CD8-positive, alpha-beta memory T cell (primary cell): ENCODE data around the gene COPB2. TPM values are rescaled to one million over a fixed set of nuclear protein-coding genes. Genes with fewer than 3 reads are reported as not detected.
A peak's percentile ranks its signal among the peaks of the same experiment; 100 is the strongest.
"Not testable (repeated sequence)": the region's sequence is repeated elsewhere in the genome, so short reads cannot be mapped to it uniquely, and the experiment has no call there.

Experiments used
- CTCF ChIA-PET: fragments of 350-600 bp; sonication (Branson Sonifier 250); formaldehyde crosslinking; loops from one replicate; lab custom pipeline; 2021; ENCODE audit warnings: antibody characterized with exemption; lab: Charles Lee
- POLR2A ChIA-PET: fragments of 350-600 bp; sonication (Branson Sonifier 250); formaldehyde crosslinking; loops from one replicate; lab custom pipeline; 2021; ENCODE audit warnings: antibody characterized with exemption; lab: Charles Lee
- DNase-seq, 5 donors: peaks; one replicate each; pipeline versions ENCODE4 v3.0.0 to v3.0.0-alpha.2; 2020 to 2022; ENCODE audit warnings: mixed read lengths in 1 of 5
- H3K27ac ChIP-seq: one replicate; pipeline ENCODE4 v1.7.0; 2013; ENCODE audit warnings: low read depth, mild to moderate bottlenecking, low read length, moderate library complexity
- H3K27me3 ChIP-seq: 2 replicates; pipeline ENCODE4 v1.7.0; 2013; ENCODE audit warnings: low read length, mild to moderate bottlenecking; ENCODE audit not compliant: insufficient read depth, poor library complexity, severe bottlenecking
- H3K36me3 ChIP-seq: 2 replicates; pipeline ENCODE4 v1.7.0; 2013; ENCODE audit warnings: mild to moderate bottlenecking, low read length, moderate library complexity; ENCODE audit not compliant: insufficient read depth
- H3K4me1 ChIP-seq: 2 replicates; pipeline ENCODE4 v1.7.0; 2013; ENCODE audit warnings: mild to moderate bottlenecking, low read length, moderate library complexity; ENCODE audit not compliant: insufficient read depth
- H3K4me3 ChIP-seq: 2 replicates; pipeline ENCODE4 v1.7.0; 2013; ENCODE audit warnings: mild to moderate bottlenecking, low read length
- H3K9me3 ChIP-seq: 2 replicates; pipeline ENCODE4 v1.7.0; 2013; ENCODE audit warnings: mild to moderate bottlenecking, low read length
- H3K27ac Mint-ChIP-seq, 8 donors: one replicate each; pipeline ENCODE4 v1.8.0; 2020 to 2021; ENCODE audit warnings: mixed read lengths in 8 of 8, mild to moderate bottlenecking in 6 of 8, inconsistent platforms in 3 of 8, moderate library complexity in 3 of 8
- H3K27me3 Mint-ChIP-seq, 2 donors: one replicate each; pipeline ENCODE4 v1.8.0; 2020 to 2021; ENCODE audit warnings: mixed read lengths in 2 of 2, mild to moderate bottlenecking in 1 of 2, moderate library complexity in 1 of 2
- H3K36me3 Mint-ChIP-seq, 3 donors: one replicate each; pipeline ENCODE4 v1.8.0; 2020 to 2021; ENCODE audit warnings: mixed read lengths in 3 of 3, inconsistent platforms in 1 of 3, mild to moderate bottlenecking in 1 of 3
- H3K4me1 Mint-ChIP-seq, 3 donors: one replicate each; pipeline ENCODE4 v1.8.0; 2020 to 2021; ENCODE audit warnings: mixed read lengths in 3 of 3, inconsistent platforms in 1 of 3, mild to moderate bottlenecking in 1 of 3
- H3K4me3 Mint-ChIP-seq, 7 donors: one replicate each; pipeline ENCODE4 v1.8.0; 2020 to 2021; ENCODE audit warnings: mixed read lengths in 7 of 7, mild to moderate bottlenecking in 6 of 7, moderate library complexity in 4 of 7, inconsistent platforms in 2 of 7
- H3K9me3 Mint-ChIP-seq, 5 donors: one replicate each; pipeline ENCODE4 v1.8.0; 2020 to 2022; ENCODE audit warnings: mixed read lengths in 5 of 5, mild to moderate bottlenecking in 3 of 5, moderate library complexity in 2 of 5, inconsistent platforms in 1 of 5
- polyA plus RNA-seq: library from polyadenylated mRNA; unstranded; fragments of 300-500 nt; fragmentation: Illumina TruSeq; gene quantifications from one replicate; pipeline ENCODE4 v1.2.3, GENCODE V29; 2021
- total RNA-seq, 2 experiments: library from RNA; stranded (reverse); gene quantifications; one replicate each; pipeline ENCODE4 v1.2.3, GENCODE V29; 2021

The COPB2 gene
- total and polyA plus RNA-seq, 3 experiments from 2014 or later = 64.0 to 92.9 (median 91.8) TPM

- no peaks in the 10 kb centered on the region for H3K9me3 ChIP-seq
- Mint-ChIP-seq H3K4me1 (peaks cover 0 to 1% (median 0%) of the 10 kb centered on the region in 3 donors), H3K27me3 (peaks cover 3 to 5% of the 10 kb centered on the region in 2 donors), H3K4me3 (no peak overlapping the region), H3K27ac (peak overlapping the region in 1 of 8 donors; percentile 8), H3K9me3 (peaks cover under 1 to 11% (median 8%) of the 10 kb centered on the region in 5 donors), H3K36me3 (peaks cover 0 to 13% (median 0%) of the 10 kb centered on the region in 3 donors)
- CTCF ChIA-PET = no interaction called here
- H3K4me3 ChIP-seq = no peak overlapping the region
- POLR2A ChIA-PET = no interaction called here
- no peaks in the 10 kb centered on the region for H3K4me1 ChIP-seq
- no peaks in the 10 kb centered on the region for H3K36me3 ChIP-seq
- no peak for DNase-seq
- H3K27ac ChIP-seq = no peak overlapping the region
- no peaks in the 10 kb centered on the region for H3K27me3 ChIP-seq
Observed at GRCh38 chr3:139396707-139397106, 7.3 kb upstream of the COPB2 start.

GRCh38 chr3:139394116-139394515 is 4.7 kb upstream of the COPB2 start:
- ChIA-PET POLR2A (no interaction called here), CTCF (no interaction called here)
- Histone ChIP-seq H3K9me3 (no peaks in the 10 kb centered on the region), H3K27ac (no peak overlapping the region), H3K4me3 (no peak overlapping the region), H3K4me1 (peaks cover 4% of the 10 kb centered on the region), H3K27me3 (no peaks in the 10 kb centered on the region), H3K36me3 (no peaks in the 10 kb centered on the region)
- H3K9me3 Mint-ChIP-seq = no peaks in the 10 kb centered on the region
- H3K27ac Mint-ChIP-seq = no peak overlapping the region
- H3K4me3 Mint-ChIP-seq = no peak overlapping the region
- DNase-seq = no peak
- H3K36me3 Mint-ChIP-seq = peaks cover 0 to 7% (median 0%) of the 10 kb centered on the region in 3 donors
- peaks cover 15 to 23% (median 20%) of the 10 kb centered on the region in 3 donors for H3K4me1 Mint-ChIP-seq
- H3K27me3 Mint-ChIP-seq = peaks cover 0 to 6% of the 10 kb centered on the region in 2 donors

- peaks cover 0 to 4% of the 10 kb centered on the region in 2 donors for H3K27me3 Mint-ChIP-seq
- peaks cover 0 to 22% (median 0%) of the 10 kb centered on the region in 3 donors for H3K36me3 Mint-ChIP-seq
- POLR2A ChIA-PET = interaction anchor here (0.7 to 1.3 kb wide), 3 partner anchors 9 to 45 kb away, joined by 3 read pairs; partner anchors contain the start of gene MRPS22
- H3K9me3 Mint-ChIP-seq = no peaks in the 10 kb centered on the region
- H3K4me3 Mint-ChIP-seq = peak overlapping the region; percentile 93 to 100 (median 98)
- peaks cover 9% of the 10 kb centered on the region for H3K36me3 ChIP-seq
- H3K4me3 ChIP-seq = peak overlapping the region; percentile 95
- CTCF ChIA-PET = interaction anchor here (0.8 to 1.2 kb wide), 2 partner anchors 8 to 473 kb away, joined by 3 read pairs; no protein-coding TSS in a partner anchor
- no peak for DNase-seq
- peak overlapping the region; percentile 98 for H3K27ac ChIP-seq
- H3K4me1 Mint-ChIP-seq = peaks cover 52 to 69% (median 63%) of the 10 kb centered on the region in 3 donors
- H3K9me3 ChIP-seq = no peaks in the 10 kb centered on the region
- H3K27me3 ChIP-seq = no peaks in the 10 kb centered on the region
- peaks cover 23% of the 10 kb centered on the region for H3K4me1 ChIP-seq
- peak overlapping the region; percentile 97 to 100 (median 98) for H3K27ac Mint-ChIP-seq
Observed at GRCh38 chr3:139388821-139389551, 461 bp downstream of the COPB2 start.

- H3K4me1 ChIP-seq = peaks cover 23% of the 10 kb centered on the region
- peaks cover 9% of the 10 kb centered on the region for H3K36me3 ChIP-seq
- Mint-ChIP-seq H3K9me3 (no peaks in the 10 kb centered on the region), H3K27ac (peak overlapping the region in 5 of 8 donors; percentile 32 to 73 (median 67)), H3K4me1 (peaks cover 53 to 71% (median 68%) of the 10 kb centered on the region in 3 donors), H3K27me3 (peaks cover 0 to 3% of the 10 kb centered on the region in 2 donors), H3K36me3 (peaks cover 0 to 27% (median 0%) of the 10 kb centered on the region in 3 donors), H3K4me3 (peak overlapping the region; percentile 16 to 100 (median 97))
- no peaks in the 10 kb centered on the region for H3K27me3 ChIP-seq
- ChIA-PET POLR2A (no interaction called here), CTCF (no interaction called here)
- no peaks in the 10 kb centered on the region for H3K9me3 ChIP-seq
- no peak overlapping the region for H3K27ac ChIP-seq
- no peak overlapping the region for H3K4me3 ChIP-seq
- DNase-seq = no peak
Observed at GRCh38 chr3:139388077-139388476, 1.4 kb downstream of the COPB2 start.

GRCh38 chr3:139382291-139382690 is 7.2 kb downstream of the COPB2 start:
- H3K9me3 Mint-ChIP-seq, H3K4me1 ChIP-seq, H3K27me3 Mint-ChIP-seq, H3K27ac ChIP-seq, CTCF ChIA-PET, DNase-seq, POLR2A ChIA-PET, H3K4me3 Mint-ChIP-seq, H3K27me3 ChIP-seq, H3K9me3 ChIP-seq, H3K4me3 ChIP-seq: not testable (repeated sequence)
- Mint-ChIP-seq H3K4me1 (peaks cover 41 to 76% (median 65%) of the 10 kb centered on the region in 3 donors), H3K27ac (peak overlapping the region in 2 of 8 donors; percentile 11 to 73), H3K36me3 (peaks cover 7 to 69% (median 16%) of the 10 kb centered on the region in 3 donors)
- H3K36me3 ChIP-seq = peaks cover 31% of the 10 kb centered on the region

GRCh38 chr3:139380575-139380974 is 8.9 kb downstream of the COPB2 start:
- H3K27me3 ChIP-seq = no peaks in the 10 kb centered on the region
- POLR2A ChIA-PET = interaction anchor here (1.4 kb wide), 1 partner anchor 9 kb away, joined by 3 read pairs; the partner anchor contains the start of gene COPB2

GRCh38 chr3:139378587-139379241 is 10.7 kb downstream of the COPB2 start:
- H3K4me3 Mint-ChIP-seq = no peak overlapping the region
- Histone ChIP-seq H3K4me1 (no peaks in the 10 kb centered on the region), H3K4me3 (no peak overlapping the region), H3K9me3 (no peaks in the 10 kb centered on the region), H3K27ac (no peak overlapping the region), H3K27me3 (no peaks in the 10 kb centered on the region), H3K36me3 (peaks cover 45% of the 10 kb centered on the region)
- no peaks in the 10 kb centered on the region for H3K9me3 Mint-ChIP-seq
- H3K27ac Mint-ChIP-seq = peak overlapping the region in 3 of 8 donors; percentile 13 to 54 (median 47)
- peaks cover 25 to 48% (median 33%) of the 10 kb centered on the region in 3 donors for H3K4me1 Mint-ChIP-seq
- peaks cover 7 to 84% (median 24%) of the 10 kb centered on the region in 3 donors for H3K36me3 Mint-ChIP-seq
- ChIA-PET POLR2A (no interaction called here), CTCF (no interaction called here)
- H3K27me3 Mint-ChIP-seq = no peaks in the 10 kb centered on the region
- no peak for DNase-seq

More at GRCh38 chr3:139380575-139380974, 8.9 kb downstream of the COPB2 start:
- Mint-ChIP-seq H3K4me3 (no peak overlapping the region), H3K4me1 (peaks cover 29 to 62% (median 48%) of the 10 kb centered on the region in 3 donors), H3K36me3 (peaks cover 7 to 80% (median 20%) of the 10 kb centered on the region in 3 donors), H3K9me3 (no peaks in the 10 kb centered on the region), H3K27me3 (no peaks in the 10 kb centered on the region), H3K27ac (peak overlapping the region in 2 of 8 donors; percentile 26 to 69)
- Histone ChIP-seq H3K27ac (no peak overlapping the region), H3K4me1 (no peaks in the 10 kb centered on the region), H3K4me3 (no peak overlapping the region), H3K9me3 (no peaks in the 10 kb centered on the region), H3K36me3 (peaks cover 36% of the 10 kb centered on the region)
- no peak for DNase-seq
- CTCF ChIA-PET = interaction anchor here (0.6 kb wide), 1 partner anchor 9 kb away, joined by 3 read pairs; the partner anchor contains the start of gene COPB2
